ENCODE data around the gene RNF2.

- TF ChIP-seq, protein P1, sequence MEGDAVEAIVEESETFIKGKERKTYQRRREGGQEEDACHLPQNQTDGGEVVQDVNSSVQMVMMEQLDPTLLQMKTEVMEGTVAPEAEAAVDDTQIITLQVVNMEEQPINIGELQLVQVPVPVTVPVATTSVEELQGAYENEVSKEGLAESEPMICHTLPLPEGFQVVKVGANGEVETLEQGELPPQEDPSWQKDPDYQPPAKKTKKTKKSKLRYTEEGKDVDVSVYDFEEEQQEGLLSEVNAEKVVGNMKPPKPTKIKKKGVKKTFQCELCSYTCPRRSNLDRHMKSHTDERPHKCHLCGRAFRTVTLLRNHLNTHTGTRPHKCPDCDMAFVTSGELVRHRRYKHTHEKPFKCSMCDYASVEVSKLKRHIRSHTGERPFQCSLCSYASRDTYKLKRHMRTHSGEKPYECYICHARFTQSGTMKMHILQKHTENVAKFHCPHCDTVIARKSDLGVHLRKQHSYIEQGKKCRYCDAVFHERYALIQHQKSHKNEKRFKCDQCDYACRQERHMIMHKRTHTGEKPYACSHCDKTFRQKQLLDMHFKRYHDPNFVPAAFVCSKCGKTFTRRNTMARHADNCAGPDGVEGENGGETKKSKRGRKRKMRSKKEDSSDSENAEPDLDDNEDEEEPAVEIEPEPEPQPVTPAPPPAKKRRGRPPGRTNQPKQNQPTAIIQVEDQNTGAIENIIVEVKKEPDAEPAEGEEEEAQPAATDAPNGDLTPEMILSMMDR (IDR thresholded peaks at IDR 0.05) = no peak
- no peak for TF ChIP-seq POLR2A (IDR thresholded peaks at IDR 0.05)
Measured at GRCh38 chr1:185044387-185044786, 971 bp upstream of the RNF2 start.
